Measurements from ENCODE around the gene GNAI2.
A peak's percentile ranks its signal among the peaks of the same experiment; 100 is the strongest.
"Not testable (repeated sequence)": the region's sequence is repeated elsewhere in the genome, so short reads cannot be mapped to it uniquely, and the experiment has no call there.

GNAI2 gene

GRCh38 chr3:50245831-50246516 is 10.0 kb downstream of the GNAI2 start:
- peak; percentile 88 for DNase-seq

DNA sequence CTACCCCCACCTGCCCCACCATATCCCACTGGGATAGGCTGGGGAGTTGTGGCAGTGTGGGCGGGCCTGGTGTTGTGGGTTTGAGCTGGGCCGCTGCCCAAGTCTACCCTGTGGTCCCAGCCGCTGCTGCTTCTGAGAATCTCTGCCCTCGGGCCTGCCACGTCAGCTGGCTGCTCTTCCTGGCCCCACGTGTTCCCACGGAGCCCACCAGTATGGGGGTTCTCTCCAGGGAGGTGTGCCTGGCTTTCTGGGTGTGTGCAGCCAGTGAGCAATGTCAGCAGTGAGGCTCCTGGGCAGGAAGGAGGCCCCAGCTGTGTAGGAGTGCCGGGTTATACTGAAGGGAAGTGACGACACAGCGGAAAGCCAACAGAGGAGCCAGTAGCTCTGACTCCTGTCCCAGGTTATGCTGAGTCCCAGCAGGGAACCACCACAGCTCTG is 10.5 kb downstream of the GNAI2 start:
- DNase-seq = peak; percentile 78

- DNase-seq = no peak
Measured at GRCh38 chr3:50248387-50248786, 12.4 kb downstream of the GNAI2 start.

DNA sequence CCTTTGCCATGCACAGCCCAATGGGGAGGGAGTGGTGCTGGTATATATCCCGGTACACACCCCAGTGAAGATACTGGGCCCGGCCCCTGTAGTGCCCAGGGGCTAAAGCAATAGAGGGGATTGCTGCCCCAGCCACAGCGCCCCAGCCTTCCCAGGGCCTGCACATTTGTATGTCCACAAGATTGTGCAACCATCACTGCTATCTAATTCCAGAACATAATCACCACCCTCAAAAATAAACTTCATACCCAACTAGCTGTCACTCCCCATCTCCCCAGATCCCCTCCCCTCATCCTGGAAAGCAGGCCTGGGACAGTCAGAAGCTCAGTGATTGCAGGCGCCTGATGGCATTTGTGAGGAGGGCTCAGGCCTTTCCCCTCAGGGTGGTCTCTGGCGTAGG is 13.5 kb downstream of the GNAI2 start:
- no peak for DNase-seq

DNA sequence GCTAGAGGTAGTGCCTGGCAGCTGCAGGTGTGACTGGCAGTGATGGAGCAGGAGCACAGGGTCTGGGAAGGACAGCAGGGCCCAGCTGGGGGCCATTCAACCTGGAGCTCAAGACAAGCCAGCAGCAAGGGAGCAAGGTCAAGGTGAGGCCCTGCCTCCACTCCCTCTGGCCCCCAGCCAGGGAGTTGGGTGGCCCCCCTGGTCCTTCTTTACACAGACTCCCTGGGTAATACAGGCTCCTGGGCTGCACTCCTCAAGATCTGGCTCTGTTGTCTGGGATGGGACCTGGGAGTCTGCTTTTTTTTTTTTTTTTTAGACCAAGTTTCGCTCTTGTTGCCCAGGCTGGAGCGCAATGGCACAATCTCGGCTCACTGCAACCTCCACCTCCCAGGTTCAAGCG is 14.5 kb downstream of the GNAI2 start:
- DNase-seq = no peak

GRCh38 chr3:50251220-50251619 is 15.2 kb downstream of the GNAI2 start:
- no peak for DNase-seq

DNA sequence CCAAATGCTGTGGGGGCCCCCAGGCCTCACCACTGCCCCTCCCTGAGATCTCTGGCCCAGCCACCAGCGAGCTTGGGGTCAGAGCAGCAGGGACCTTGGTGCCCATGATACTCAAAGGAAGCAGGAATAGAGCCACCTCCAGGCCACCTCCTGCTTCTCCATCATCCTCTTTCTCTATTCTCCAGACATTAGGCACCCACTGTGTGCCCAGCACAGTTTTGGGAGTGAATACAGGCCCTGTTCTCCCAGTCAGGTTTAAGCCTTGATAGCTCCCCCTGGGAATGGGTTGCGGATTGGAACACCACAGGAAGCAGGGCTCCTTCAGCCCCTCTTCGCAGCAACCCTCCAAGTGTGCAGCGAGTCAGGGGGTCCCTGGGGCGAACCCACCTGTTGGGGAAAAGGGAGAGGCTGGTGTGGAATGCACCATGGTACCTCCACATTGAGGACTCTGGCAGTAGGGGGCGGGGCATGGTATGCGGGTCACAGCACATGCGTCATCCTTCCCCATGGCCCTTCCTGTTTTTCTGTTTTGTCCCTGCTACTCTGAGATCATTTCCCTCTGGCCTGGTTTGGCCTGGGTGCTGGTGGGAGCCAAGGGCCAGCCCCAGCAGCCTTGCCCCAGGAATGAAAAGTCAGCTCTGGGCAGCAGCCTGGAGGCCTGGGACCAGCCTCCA is 18.7 kb downstream of the GNAI2 start:
- DNase-seq = peak; percentile 69

- DNase-seq = no peak
Measured at GRCh38 chr3:50255251-50255615, 19.2 kb downstream of the GNAI2 start.

GRCh38 chr3:50256978-50257890 is 21.2 kb downstream of the GNAI2 start:
- DNase-seq = no peak

- no peak for DNase-seq
Measured at GRCh38 chr3:50258029-50258680, 22.2 kb downstream of the GNAI2 start.

- DNase-seq = no peak
Measured at GRCh38 chr3:50258979-50259378, 23.0 kb downstream of the GNAI2 start.

- no peak for DNase-seq
Measured at GRCh38 chr3:50259432-50260026, 23.5 kb downstream of the GNAI2 start.

DNA sequence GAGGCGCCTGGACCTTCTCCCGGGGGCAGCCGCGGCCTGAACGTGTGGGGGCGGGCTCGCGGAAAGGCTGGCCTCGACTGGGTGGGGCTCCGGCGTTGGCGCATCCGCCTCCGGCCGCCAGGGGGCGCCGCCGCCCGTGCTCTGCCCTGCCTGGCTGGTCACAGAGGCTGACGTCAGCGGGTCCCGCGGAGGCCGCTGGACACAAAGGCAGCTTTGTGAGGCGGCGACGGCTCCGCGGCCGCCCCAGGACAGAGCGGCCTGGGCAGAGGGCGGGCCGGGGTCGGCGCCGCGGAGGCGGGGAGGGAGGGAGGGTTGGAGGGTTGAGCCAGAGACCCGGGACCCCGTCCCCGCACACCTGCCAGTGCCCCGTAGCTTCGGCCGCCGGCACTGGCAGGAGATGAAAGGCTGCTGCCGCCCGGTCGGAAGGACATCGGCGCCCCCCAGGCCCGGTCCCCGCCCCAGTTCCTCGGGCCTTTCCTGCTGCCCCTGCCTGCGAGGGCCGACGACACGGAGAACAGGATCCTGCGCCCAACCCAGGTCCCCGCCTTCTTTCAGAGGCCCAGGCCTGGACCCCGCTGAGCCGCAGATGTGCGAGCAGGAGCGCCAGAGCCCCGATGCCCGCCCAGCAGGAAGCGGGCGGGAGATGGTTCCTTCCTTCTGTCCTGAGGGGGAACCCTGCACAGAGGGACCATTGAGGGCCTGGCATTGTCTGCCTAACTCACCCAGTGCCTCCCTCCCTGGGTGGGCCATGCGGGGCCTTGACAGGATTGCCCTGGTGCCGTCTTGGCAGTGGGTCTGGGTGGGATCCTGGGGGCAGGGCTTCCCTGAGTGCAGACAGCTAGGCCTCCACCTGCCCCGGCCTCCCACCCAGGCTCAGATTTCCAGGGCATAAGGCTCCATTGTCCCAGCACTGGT is 24.3 kb downstream of the GNAI2 start:
- peak; percentile 84 for DNase-seq

DNA sequence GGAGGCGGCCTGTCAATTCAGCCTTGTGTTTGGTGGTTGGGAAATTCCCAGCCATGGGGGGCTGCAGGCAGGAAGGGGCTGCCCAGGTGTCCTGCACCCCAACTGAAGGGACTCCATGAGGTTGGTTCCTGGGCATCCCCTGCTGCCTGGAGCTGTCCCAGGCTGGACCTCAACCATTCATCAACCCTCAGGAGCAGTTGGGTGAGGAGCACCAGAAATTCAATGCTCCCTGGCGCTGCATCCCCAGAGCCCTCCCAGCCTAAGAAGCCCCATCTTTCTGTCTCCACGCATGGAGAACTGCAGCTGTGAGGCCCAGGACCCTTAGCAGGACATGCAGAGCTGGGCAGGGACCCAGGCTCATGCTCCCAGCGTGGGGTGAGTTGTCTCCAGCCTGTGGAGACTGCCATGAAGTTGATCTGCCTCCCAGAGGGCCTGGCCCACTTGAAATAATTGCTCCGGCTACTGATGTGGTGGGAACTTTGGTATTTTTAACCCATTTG is 25.0 kb downstream of the GNAI2 start:
- DNase-seq = no peak

- no peak for DNase-seq
Measured at GRCh38 chr3:50261505-50261904, 25.5 kb downstream of the GNAI2 start.

- not testable (repeated sequence) for DNase-seq
Measured at GRCh38 chr3:50262200-50262599, 26.2 kb downstream of the GNAI2 start.

DNA sequence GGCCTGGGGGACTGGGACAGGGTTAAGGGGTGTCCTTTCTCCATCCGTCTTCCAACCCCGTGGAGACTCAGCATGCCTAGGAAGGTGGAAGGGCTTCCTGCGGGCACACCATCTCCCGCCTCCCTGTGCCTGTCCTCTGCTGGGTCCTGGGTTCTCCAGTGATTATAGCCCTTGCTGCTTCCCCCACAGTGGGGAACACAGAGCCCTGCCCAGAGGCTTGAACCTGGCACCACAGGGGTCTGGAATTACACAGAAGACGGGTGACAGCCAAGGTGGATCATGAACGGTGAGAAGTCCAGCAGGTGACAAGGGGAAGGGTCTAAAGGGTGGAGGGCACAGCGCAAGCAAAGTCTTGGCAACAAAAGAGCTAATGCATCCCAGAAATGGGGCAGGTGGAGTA is 26.8 kb downstream of the GNAI2 start:
- no peak for DNase-seq

DNA sequence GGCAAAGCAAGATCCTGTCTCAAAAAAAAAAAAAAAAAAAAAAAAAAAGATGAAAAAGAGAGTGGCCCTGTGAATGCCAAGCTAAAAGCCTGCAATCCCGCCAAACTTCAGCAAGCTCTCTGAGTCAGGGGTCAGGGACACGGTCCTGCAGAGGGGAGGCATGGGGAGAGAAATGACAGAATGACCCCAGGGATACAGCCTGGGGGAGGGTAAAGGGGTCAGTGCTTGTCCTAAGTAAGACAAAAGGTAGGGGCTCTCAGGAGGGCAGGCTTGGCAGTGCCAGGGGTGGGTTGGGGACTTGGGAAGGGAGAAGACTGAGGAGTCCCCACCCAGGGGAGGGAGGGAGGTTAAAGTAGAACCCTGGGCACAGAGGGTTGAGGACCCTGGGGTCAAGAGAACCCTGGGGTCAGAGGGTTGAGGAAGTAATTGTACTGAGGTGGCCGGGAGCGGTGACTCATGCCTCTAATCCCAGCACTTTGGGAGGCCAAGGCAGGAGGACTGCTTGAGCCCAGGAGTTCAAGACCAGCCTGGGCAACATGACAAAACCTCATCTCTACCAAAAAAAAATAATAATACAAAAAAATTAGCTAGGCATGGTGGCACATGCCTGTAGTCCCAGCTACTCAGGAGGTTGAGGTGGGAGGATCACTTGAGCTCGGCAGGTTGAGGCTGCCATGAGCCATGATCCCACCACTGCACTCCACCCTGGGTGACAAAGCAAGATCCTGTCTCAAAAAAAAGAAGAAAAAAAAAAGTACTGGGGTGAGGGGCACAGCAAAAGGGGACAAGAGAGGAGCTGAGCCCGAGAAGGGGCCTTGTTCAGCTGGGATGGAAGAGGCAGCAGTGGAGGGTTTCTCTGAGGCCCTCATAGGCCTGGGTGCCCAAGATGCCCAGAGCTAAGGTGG is 27.7 kb downstream of the GNAI2 start:
- no peak for DNase-seq

DNA sequence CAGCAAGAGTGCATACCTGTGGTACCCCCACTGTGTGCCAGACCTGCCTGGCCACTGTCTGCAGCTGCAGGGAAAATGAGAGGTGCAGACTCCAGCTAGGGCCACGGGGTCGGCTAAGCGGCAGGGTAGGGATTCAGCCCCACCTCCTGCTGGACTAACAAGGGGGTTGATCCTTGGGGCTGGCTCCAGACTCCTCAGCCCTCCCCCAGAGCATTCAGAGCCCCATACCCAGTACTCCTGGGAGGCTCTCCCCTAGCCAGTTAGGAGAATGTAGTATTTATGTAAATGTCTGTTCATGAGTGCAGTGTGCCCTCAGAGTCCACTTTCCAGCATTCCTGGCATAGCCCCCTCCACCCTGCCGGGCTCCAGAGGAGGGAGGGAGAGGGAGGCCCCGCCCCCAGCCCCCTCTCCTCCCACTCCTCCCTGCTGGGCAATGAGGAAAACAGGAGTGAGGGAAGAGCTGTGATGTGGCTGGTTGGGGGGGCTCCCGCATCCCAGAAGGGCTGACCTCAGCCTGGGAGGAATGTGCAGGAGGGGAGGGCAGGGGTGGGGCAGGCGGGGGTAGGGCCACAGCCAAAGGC is 28.5 kb downstream of the GNAI2 start:
- DNase-seq = no peak

DNA sequence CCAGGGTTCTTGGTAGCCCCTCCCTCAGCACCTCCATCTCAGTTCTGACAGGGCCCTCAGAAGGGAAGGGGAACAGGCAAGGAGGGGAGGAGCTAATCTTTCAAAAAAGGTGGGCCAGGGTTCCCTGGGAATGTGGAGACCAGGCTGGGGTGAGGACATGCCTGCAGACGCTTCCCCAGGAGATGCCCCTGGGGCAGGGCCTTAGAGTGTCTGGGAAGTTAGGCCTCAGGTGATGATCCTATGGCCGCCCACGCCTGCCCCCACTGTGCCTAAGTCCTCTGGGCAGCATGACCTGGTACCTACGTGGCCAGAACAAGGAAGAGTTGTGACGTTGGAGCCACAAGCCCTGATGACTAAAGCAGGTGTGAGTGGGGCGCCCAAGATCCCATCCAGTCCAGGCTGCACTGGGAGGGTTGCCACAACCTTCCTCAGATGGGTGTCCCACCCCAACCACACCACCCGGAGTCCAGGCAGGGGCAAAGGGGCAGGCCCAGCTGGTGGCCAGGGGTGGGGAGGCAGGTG is 29.0 kb downstream of the GNAI2 start:
- no peak for DNase-seq

Data from CD4-positive, alpha-beta T cell treated with Interferon gamma for 1 hour (primary cell).